HG03060 (cell line): Measurements from ENCODE around the gene NKX2-2.

Experiments
- ATAC-seq: cut with Tn5 transposase; IDR thresholded peaks from one replicate; pipeline ENCODE4 v1.9.1; 2021; ENCODE audit warnings: low read depth, moderate number of reproducible peaks; ENCODE audit not compliant: unreplicated experiment

Gene NKX2-2

DNA sequence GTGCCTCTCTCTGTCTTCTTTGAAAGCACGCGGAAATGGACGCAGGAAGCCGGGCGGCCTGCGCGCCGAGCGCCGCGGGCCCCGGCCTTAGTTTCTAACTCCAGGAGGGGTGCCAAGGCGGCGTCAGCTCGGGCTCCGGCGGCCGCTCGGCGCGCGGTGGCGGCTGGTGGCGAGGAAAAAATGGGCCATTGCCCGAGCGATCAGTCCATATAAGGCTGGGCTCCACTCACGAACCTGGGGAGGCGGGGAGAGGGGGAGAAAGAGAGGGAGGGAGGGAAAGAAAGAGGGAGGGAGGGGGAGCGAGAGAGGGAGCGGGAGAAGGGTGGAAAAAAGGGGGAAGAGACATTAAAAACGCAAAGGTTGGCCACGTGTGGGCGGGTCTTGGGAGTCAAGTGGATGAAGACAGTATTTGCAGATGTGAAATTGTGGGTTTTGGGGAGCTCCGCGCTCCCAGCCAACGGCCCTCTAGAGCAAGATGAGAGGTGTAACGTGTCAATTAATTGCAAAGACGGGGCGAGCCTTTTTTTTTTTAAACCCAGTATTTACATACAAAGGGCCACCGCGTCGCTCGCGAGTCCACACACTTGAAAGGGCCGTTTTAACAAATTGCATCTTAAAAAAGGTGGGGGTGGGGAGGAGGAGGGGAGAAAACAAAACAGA is at the start of gene NKX2-2:
TSS of gene NKX2-2 (minus strand) at position 184 of the 660 bp plus-strand sequence. CDS start 395 bp downstream, outside the sequence.
- no peak for ATAC-seq

GRCh38 chr20:21562656-21563055 is 48.8 kb upstream of the NKX2-2 start:
- no peak for ATAC-seq

GRCh38 chr20:21559305-21559704 is 45.4 kb upstream of the NKX2-2 start:
- no peak for ATAC-seq

DNA sequence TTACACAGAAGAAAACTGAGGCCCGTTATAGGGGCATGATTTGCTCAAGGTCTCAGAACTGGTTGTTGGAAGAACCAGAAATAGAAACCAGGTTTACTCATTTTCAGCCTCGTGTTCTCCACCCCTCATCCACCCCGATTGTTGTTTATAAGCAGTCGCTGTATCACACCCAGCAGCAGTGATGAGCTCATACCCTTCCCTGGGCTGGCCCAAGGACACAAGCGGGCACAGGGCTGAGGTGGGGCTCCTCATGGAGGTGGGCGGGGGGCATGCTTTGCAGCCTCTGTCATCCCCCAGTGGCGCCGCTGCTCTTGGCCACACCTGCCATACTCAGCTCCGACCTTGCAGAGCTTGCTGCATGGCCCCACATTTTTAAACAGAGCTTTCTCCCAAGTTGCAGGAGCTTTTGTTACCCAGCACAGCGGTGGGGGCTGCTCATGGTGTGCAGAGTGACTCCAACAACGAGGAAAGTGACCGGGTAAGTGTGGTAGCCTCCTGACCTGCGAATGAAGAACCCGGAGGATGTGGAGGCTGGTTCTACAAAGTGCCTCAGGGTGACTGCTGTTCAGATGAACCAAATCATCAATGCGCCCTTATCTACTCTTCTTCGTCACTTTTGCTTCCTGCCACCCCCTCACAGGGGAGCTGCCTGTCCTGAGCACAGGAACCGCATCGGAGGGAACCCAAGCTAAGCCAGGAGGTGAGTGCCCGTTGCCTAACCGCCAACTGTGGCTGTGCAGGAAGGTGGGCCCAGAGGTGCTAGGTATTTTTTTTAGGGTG is 43.6 kb upstream of the NKX2-2 start:
- no peak for ATAC-seq

GRCh38 chr20:21556398-21556797 is 42.5 kb upstream of the NKX2-2 start:
- ATAC-seq = no peak

- ATAC-seq = no peak
Measured at GRCh38 chr20:21555470-21556120, 41.7 kb upstream of the NKX2-2 start.

GRCh38 chr20:21554985-21555384 is 41.1 kb upstream of the NKX2-2 start:
- ATAC-seq = no peak

DNA sequence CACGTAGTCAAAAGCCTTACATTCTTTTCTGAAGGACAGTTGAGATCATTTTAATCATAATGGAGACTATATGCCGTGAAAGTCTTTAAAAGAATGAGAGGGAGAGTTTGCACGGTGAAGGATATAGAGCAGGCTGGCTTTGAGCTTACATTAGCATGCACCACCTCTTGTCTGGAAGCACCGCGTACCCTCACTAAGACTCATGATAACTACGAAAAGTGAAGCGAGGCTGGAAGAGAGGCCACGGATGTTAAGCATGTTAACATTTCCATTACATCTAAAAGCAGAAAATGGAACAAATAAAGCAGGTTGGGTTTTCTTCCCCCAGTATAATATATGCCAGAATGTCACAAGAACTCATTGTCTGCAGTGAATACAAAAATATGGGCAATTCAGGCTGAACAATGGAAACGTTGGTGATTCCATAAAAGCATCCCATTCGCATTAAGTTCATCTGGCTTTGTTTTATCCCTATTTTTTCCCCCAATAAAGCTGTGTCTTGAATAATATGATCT is 40.6 kb upstream of the NKX2-2 start:
- ATAC-seq = no peak

DNA sequence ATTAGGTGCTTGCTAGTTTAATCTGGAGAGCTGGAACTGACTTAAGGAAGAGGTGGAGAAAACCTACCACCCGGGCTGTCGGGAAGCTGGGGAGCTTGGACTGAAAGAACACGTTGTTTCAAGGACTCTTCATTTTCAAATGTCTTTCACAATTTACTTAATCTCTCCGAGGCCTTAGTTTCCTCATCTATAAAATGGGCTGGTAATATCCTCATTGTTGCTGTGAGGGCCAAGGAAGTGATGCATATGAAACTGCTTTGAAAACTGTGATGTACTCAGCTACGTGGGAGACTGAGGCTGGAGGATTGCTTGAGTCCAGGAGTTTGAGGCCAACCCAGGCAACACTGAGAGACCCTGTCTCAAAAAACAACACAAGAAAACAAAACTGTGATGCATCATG is 36.7 kb upstream of the NKX2-2 start:
- no peak for ATAC-seq

GRCh38 chr20:21548390-21549035 is 34.6 kb upstream of the NKX2-2 start:
- no peak for ATAC-seq

DNA sequence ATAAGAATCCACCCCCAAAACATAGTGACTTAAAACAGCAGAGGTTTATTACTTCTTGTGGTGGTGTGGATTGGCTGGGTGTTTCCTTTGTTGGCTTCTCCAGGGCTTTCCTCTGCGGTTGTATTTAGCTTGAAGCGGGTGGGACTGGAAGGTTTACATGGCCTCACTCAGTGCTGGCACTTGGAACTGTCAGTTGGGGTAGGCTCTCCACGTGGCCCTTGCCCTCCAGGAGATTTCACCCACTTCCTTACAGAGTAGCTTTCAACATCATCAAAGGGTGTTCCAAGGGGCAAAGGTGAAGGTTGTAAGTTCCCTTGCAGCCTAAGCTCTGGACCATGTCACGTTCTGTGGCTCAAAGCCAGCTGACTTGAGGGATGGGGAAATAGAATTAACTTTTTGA is 32.5 kb upstream of the NKX2-2 start:
- no peak for ATAC-seq

- no peak for ATAC-seq
Measured at GRCh38 chr20:21539512-21539911, 25.6 kb upstream of the NKX2-2 start.

GRCh38 chr20:21534886-21535285 is 21.0 kb upstream of the NKX2-2 start:
- ATAC-seq = no peak

DNA sequence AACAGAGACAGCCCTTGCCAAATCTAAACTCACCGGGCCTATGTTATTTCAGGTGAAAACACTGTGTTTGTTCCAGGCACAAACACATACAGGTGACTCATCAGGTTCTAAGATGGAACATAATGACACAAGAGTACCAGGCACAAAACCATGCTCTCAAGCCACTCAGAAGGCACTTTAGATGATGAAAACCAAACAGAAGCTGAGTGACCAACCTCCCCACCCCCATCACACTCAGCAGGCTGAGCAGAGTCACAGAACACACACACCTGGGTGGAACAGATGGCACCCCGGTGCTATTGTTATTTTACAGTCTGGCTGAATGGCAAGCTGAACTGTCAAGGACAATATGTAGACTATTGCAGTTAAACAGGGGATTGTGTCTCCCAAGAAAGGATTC is 20.6 kb upstream of the NKX2-2 start:
- no peak for ATAC-seq

DNA sequence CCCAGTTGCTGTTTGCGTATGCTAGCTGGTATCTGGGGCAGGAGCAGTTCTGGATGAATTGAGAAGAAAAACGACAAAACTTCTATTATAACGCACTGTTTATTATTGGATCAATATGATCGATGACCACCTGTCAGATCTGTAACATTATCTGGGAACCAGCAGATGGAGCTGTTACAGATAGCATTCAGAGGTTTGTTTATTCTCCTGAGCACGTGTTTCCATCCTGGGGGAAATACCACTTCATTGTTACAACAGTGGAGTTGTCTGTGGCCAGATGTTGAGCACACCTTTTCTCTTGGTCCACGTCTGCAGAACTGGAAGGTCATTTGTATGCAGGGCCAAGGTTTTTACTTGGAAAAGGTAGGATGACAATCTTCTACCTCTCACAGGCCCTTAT is 16.0 kb upstream of the NKX2-2 start:
- no peak for ATAC-seq

- ATAC-seq = no peak
Measured at GRCh38 chr20:21528870-21529269, 15.0 kb upstream of the NKX2-2 start.

- ATAC-seq = no peak
Measured at GRCh38 chr20:21527908-21528307, 14.0 kb upstream of the NKX2-2 start.

DNA sequence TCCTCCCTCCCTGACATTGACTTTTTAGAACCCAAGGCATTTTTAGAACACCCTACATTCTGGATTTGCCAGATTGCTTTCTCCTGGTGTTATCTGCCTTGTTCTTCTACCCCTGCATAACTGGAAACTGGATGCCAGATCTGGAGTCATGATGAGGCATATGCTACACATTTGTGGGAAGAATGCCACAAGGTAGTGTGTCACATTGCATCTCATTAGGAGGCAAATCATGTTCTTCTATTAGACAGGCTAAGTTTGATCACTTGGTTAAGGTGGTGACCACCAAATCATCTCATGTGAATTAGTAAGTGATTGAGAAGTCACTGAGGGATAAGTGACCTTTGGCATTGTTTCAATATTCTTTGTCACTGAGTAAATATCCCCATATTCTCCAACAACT is 12.9 kb upstream of the NKX2-2 start:
- no peak for ATAC-seq

- no peak for ATAC-seq
Measured at GRCh38 chr20:21523895-21524294, 10.0 kb upstream of the NKX2-2 start.

- no peak for ATAC-seq
Measured at GRCh38 chr20:21523281-21523868, 9.5 kb upstream of the NKX2-2 start.
